HepG2 (cell line): ENCODE measurements around the gene PLSCR5. TPM values are rescaled to one million over a fixed set of nuclear protein-coding genes. Genes with fewer than 3 reads are reported as not detected.

ENCODE experiments used
- AFF4 ChIP-seq: sonication (generic); formaldehyde crosslinking; IDR thresholded peaks from 2 replicates; pipeline ENCODE4 v1.4.0; 2020; ENCODE audit warnings: missing genetic modification reagents
- ATM ChIP-seq: fragments of 450-650 bp; IDR thresholded peaks from 2 replicates; pipeline ENCODE4 v1.7.1; 2017; ENCODE audit warnings: mild to moderate bottlenecking, borderline replicate concordance
- GTF3A ChIP-seq: sonication (generic); formaldehyde crosslinking; conservative IDR thresholded peaks from 2 replicates; pipeline ENCODE4 v1.4.0; 2020; ENCODE audit warnings: mild to moderate bottlenecking, missing genetic modification reagents
- HOXA5 ChIP-seq: sonication (generic); formaldehyde crosslinking; IDR thresholded peaks from 2 replicates; pipeline ENCODE4 v1.4.0; 2020; ENCODE audit warnings: missing genetic modification reagents
- NFAT5 ChIP-seq: sonication (generic); formaldehyde crosslinking; IDR thresholded peaks from 2 replicates; pipeline ENCODE4 v1.4.0; 2020; ENCODE audit warnings: missing genetic modification reagents
- NFYB ChIP-seq: sonication (generic); formaldehyde crosslinking; IDR thresholded peaks from 2 replicates; pipeline ENCODE4 v1.4.0; 2020; ENCODE audit warnings: missing genetic modification reagents
- ZNF577 ChIP-seq: sonication (generic); formaldehyde crosslinking; IDR thresholded peaks from 2 replicates; pipeline ENCODE4 v1.4.0; 2020; ENCODE audit warnings: mild to moderate bottlenecking, low read depth, missing genetic modification reagents, borderline replicate concordance
- polyA plus RNA-seq, 8 experiments: library from polyadenylated mRNA; depleted of rRNA in 3 of 8; stranded (reverse) in 7 of 8; unstranded in 1 of 8; fragments of >200 nt; fragmentation: Illumina TruSeq in 4 of 8; extraction: Trizol in 4 of 8; gene quantifications; 2 replicates each; pipeline versions ENCODE4 v1.2.1 to v1.2.3, GENCODE V29; 2011 to 2016; ENCODE audit warnings: low read depth in 4 of 8, missing spikeins in 1 of 8, mixed read lengths in 1 of 8; ENCODE audit not compliant: insufficient read depth in 1 of 8
- total RNA-seq, 5 experiments: library from RNA; depleted of rRNA; stranded (reverse); fragments of >200 nt; fragmentation: Illumina TruSeq; extraction: Trizol; gene quantifications; 2 replicates each; pipeline ENCODE4 v1.2.3, GENCODE V29; 2016; ENCODE audit warnings: low read depth in 1 of 5
- TF ChIP-seq, protein P1 (sequence below), 2 experiments: sonication (generic) in 1 of 2; formaldehyde crosslinking in 1 of 2; IDR thresholded peaks; 2 replicates each; pipeline versions ENCODE4 v1.6.1 to v1.9.0; 2014 to 2022; ENCODE audit warnings: antibody characterized with exemption in 1 of 2, borderline replicate concordance in 1 of 2, inconsistent platforms in 1 of 2, low read depth in 1 of 2, missing genetic modification reagents in 1 of 2
- TF ChIP-seq, protein P2 (sequence below): sonication (generic); formaldehyde crosslinking; IDR thresholded peaks from 2 replicates; pipeline ENCODE4 v1.4.0; 2020; ENCODE audit warnings: missing genetic modification reagents, borderline replicate concordance
- TF ChIP-seq, protein P3 (sequence below): sonication (generic); formaldehyde crosslinking; IDR thresholded peaks from 2 replicates; pipeline ENCODE4 v1.8.1; 2023; ENCODE audit warnings: missing genetic modification reagents, mild to moderate bottlenecking, borderline replicate concordance

Gene PLSCR5
- total and polyA plus RNA-seq, 2 of the 13 experiments (the other 11 are each of a cell fraction or from before 2014, with no cell fraction given), result 0.50 TPM; not detected in 1

DNA sequence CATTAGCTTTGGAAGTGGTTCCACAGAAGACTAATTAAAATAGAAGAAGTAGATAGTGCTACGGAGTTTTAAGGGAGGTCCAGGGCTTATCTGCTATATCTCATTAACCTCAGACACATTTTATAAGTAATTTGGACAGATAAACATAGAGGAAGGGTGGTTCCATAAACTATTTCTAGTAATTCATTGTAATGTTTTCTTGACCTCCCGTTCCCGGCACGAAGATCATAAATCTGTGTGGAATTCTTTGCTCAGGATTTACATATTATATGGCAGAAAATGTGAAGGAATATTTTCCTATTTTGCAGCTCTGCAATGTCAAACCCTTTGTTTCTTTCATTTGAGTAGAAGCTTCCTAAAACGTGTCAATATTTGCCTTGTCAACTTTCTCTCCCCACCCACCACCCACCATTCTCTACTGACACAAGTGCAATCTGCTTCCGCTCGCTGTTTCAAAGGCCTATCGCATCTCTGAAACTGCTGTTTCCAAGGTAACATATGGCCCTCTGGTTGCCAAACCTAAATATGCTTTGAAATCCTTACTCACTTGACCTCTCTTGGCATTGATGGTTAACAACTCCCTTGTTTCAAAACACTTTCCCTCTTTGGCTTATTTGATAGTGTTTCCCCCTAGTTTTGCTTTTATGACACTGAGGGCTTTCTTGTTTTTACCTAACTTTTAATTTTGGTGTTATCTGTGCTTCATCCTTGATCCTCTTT is 21.4 kb upstream of the PLSCR5 start (continued):
- TF ChIP-seq, protein P1, sequence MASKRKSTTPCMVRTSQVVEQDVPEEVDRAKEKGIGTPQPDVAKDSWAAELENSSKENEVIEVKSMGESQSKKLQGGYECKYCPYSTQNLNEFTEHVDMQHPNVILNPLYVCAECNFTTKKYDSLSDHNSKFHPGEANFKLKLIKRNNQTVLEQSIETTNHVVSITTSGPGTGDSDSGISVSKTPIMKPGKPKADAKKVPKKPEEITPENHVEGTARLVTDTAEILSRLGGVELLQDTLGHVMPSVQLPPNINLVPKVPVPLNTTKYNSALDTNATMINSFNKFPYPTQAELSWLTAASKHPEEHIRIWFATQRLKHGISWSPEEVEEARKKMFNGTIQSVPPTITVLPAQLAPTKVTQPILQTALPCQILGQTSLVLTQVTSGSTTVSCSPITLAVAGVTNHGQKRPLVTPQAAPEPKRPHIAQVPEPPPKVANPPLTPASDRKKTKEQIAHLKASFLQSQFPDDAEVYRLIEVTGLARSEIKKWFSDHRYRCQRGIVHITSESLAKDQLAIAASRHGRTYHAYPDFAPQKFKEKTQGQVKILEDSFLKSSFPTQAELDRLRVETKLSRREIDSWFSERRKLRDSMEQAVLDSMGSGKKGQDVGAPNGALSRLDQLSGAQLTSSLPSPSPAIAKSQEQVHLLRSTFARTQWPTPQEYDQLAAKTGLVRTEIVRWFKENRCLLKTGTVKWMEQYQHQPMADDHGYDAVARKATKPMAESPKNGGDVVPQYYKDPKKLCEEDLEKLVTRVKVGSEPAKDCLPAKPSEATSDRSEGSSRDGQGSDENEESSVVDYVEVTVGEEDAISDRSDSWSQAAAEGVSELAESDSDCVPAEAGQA (IDR thresholded peaks at IDR 0.05; ENCODE audit: low read depth), result peak; percentile 28; the same call in 1 of the 2 replicates
- TF ChIP-seq, protein P1 (CRISPR knock-in tag; IDR thresholded peaks at IDR 0.05; ENCODE audit: borderline replicate concordance), result no peak
- TF ChIP-seq AFF4 (CRISPR knock-in tag) (no peak; the same call in 1 of the 2 replicates), ZNF577 (CRISPR knock-in tag) (no peak), GTF3A (CRISPR knock-in tag) (no peak), NFYB (CRISPR knock-in tag) (0 out of 2 replicates have a peak, but pooled peaks have one; percentile 41), HOXA5 (CRISPR knock-in tag) (peak; percentile 54; the same call in 1 of the 2 replicates), NFAT5 (no peak), ATM (no peak)
- TF ChIP-seq, protein P2, sequence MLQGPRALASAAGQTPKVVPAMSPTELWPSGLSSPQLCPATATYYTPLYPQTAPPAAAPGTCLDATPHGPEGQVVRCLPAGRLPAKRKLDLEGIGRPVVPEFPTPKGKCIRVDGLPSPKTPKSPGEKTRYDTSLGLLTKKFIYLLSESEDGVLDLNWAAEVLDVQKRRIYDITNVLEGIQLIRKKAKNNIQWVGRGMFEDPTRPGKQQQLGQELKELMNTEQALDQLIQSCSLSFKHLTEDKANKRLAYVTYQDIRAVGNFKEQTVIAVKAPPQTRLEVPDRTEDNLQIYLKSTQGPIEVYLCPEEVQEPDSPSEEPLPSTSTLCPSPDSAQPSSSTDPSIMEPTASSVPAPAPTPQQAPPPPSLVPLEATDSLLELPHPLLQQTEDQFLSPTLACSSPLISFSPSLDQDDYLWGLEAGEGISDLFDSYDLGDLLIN (CRISPR knock-in tag), result no peak
- TF ChIP-seq, protein P3, sequence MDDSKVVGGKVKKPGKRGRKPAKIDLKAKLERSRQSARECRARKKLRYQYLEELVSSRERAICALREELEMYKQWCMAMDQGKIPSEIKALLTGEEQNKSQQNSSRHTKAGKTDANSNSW (CRISPR knock-in tag), result no peak
